IMR-90 (cell line): ENCODE measurements around the gene SPATA12. TPM values are rescaled to one million over a fixed set of nuclear protein-coding genes. Genes with fewer than 3 reads are reported as not detected.

Experiments used
- polyA plus RNA-seq, 3 experiments: library from polyadenylated mRNA; depleted of rRNA; stranded (reverse); fragments of >200 nt; gene quantifications; 2 replicates each; pipeline ENCODE4 v1.2.3, GENCODE V29; 2012; ENCODE audit warnings: low replicate concordance in 1 of 3
- total RNA-seq: library from RNA; depleted of rRNA; stranded (reverse); fragments of >200 nt; gene quantifications from 2 replicates; pipeline ENCODE4 v1.2.3, GENCODE V29; 2012; rRNA removed

Gene SPATA12
- total and polyA plus RNA-seq, 2 of the 4 experiments (the other 2 are of a cell fraction), result under 0.01 TPM; not detected in 1

Other genes starting within 250 kb of the SPATA12 start
- gene IL17RD, start 104.7 kb downstream of the SPATA12 start, total RNA-seq, result 0.72 and 0.83 TPM in 2 replicates
- gene IL17RD, start 104.7 kb downstream of the SPATA12 start, polyA plus RNA-seq (2012; rRNA removed), result 0.92 TPM in 2 replicates
- gene HESX1, start 139.3 kb downstream of the SPATA12 start, total RNA-seq, result 0.36 TPM in 1 of 2 replicates, not detected in the other
- 0.65 and 0.82 TPM in 2 replicates for gene HESX1, start 139.3 kb downstream of the SPATA12 start, polyA plus RNA-seq (2012; rRNA removed)
- 42.2 and 46.2 TPM in 2 replicates for gene APPL1, start 167.1 kb downstream of the SPATA12 start, total RNA-seq
- 8.3 and 9.6 TPM in 2 replicates for gene APPL1, start 167.1 kb downstream of the SPATA12 start, polyA plus RNA-seq (2012; rRNA removed)
- gene ASB14, start 232.0 kb downstream of the SPATA12 start, total RNA-seq, result not detected in 2 replicates
- gene ASB14, start 232.0 kb downstream of the SPATA12 start, polyA plus RNA-seq (2012; rRNA removed), result not detected in 2 replicates